NB4 (cell line): ENCODE results near the gene SLC31A1.
"Not testable (repeated sequence)": the region's sequence is repeated elsewhere in the genome, so short reads cannot be mapped to it uniquely, and the experiment has no call there.

Source experiments
- DNase-seq: peaks from one replicate; pipeline ENCODE4 v3.0.0; 2010; ENCODE audit warnings: low read depth
- H3K4me3 ChIP-seq: one replicate; pipeline ENCODE4 v1.5.1; 2011; ENCODE audit warnings: mild to moderate bottlenecking, low read depth, low read length, moderate library complexity
- MYC ChIP-seq: IDR thresholded peaks from 2 replicates; pipeline ENCODE4 v1.6.1; 2011; ENCODE audit warnings: low read depth, low read length
- POLR2A ChIP-seq: IDR thresholded peaks from 2 replicates; pipeline ENCODE4 v1.6.1; 2011; ENCODE audit warnings: mild to moderate bottlenecking; ENCODE audit not compliant: insufficient read length; ENCODE audit errors: extremely low read depth
- TF ChIP-seq, protein P1 (sequence below): IDR thresholded peaks from one replicate; pipeline ENCODE4 v1.5.1; 2012; ENCODE audit warnings: low read depth, low read length
- TF ChIP-seq, protein P2 (sequence below): IDR thresholded peaks from 2 replicates; pipeline ENCODE4 v1.6.1; 2011; ENCODE audit warnings: low read depth, low read length

Gene SLC31A1

DNA sequence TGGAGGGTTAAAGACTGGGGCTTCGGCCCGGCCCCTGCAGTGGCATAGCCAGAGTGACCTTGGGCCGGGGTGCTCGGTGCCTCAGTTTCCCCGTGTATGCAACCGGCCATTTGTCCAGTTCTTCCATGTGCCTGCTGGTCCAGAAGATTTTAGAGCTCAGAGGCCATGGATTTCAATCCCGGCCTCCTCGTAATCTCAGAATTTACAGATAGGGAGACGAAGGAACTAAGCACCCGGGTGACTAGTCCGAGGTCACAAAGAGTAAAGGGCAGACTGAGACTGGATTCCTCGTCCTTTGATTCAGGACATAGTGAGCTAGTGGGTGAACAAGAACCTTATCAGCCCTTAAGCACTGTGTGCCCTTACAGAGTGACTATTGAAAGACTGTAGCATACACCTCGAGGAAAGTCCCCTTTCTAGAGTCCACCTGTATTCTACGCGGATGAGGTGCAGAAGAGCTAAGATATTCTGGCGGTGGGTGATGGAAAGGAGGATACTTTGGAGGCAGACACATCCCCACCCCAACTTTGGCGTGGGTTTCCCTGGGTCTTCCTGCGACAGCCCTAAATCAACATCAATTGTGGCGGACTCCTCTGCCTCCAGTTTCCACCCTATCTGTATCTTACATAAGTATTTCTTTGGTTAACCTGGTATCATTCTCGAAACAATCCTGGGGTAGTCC lies 597 bp downstream of the SLC31A1 start:
- TF ChIP-seq, protein P1, sequence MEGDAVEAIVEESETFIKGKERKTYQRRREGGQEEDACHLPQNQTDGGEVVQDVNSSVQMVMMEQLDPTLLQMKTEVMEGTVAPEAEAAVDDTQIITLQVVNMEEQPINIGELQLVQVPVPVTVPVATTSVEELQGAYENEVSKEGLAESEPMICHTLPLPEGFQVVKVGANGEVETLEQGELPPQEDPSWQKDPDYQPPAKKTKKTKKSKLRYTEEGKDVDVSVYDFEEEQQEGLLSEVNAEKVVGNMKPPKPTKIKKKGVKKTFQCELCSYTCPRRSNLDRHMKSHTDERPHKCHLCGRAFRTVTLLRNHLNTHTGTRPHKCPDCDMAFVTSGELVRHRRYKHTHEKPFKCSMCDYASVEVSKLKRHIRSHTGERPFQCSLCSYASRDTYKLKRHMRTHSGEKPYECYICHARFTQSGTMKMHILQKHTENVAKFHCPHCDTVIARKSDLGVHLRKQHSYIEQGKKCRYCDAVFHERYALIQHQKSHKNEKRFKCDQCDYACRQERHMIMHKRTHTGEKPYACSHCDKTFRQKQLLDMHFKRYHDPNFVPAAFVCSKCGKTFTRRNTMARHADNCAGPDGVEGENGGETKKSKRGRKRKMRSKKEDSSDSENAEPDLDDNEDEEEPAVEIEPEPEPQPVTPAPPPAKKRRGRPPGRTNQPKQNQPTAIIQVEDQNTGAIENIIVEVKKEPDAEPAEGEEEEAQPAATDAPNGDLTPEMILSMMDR, result no peak
- TF ChIP-seq, protein P2, sequence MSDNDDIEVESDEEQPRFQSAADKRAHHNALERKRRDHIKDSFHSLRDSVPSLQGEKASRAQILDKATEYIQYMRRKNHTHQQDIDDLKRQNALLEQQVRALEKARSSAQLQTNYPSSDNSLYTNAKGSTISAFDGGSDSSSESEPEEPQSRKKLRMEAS, result no peak
- TF ChIP-seq MYC (no peak), POLR2A (no peak)
- no peak for DNase-seq
- H3K4me3 ChIP-seq, result peak overlapping the region; percentile 73

DNA sequence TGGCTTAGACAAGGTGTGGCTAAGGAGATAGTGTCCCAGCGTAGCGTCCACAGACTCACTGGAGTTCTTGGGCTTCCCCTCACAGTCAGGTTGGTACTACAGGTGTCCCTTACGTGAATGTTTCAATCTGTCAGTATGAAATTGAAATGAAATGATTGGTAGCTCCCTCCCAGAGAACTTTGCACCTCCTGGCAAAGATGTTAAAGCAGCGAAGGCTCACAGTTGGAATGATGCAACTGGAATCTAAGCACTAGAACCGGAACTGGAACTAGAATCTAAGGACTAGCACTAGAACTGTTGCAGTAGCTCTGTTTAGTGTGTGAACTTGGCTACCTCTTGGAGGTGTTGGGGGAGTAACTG lies 1.1 kb downstream of the SLC31A1 start:
- TF ChIP-seq MYC, result no peak
- TF ChIP-seq, protein P2, result no peak
- no peak for TF ChIP-seq POLR2A
- TF ChIP-seq, protein P1, result no peak
- H3K4me3 ChIP-seq, result peak overlapping the region; percentile 73
- DNase-seq, result peak; percentile 2

DNA sequence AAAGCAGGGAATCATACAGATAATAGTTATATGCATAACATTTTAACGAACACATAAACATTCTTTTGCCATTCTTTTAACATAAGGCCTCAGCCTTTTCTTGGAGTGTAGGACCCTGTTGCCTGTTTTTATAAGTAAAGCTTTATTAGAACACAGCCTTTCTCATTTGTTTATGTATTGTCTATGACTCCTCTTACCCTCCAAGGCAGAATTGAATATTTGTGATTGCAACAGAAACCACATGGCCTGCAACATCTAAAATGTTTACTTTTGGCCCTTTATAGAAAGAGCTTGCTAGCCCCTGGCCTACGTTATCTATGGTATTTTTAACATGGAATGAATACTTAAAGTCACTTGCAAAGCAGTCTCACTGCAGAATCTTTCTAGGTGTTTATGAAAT lies 2.6 kb downstream of the SLC31A1 start:
- TF ChIP-seq, protein P1, result no peak
- TF ChIP-seq MYC, result no peak
- TF ChIP-seq, protein P2, result no peak
- no peak for TF ChIP-seq POLR2A
- H3K4me3 ChIP-seq, result no peak overlapping the region
- peak; percentile 7 for DNase-seq

DNA sequence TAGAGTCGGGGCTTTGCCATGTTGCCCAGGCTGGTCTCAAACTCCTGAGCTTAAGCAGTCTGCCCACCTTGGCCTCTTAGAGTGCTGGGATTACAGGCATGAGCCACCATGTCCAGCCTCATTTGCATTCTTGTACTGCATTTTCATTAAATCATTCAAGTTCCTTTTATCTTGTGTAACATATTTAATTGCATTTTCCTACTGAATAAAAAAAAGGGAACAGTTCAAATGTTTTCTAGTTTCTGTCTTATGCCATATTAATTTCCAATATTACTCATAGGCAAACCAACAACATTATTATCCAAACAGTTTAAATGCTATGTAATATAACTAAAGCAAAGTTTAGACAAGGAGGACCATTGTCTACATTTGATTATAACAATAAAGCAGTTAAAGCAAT lies 6.1 kb downstream of the SLC31A1 start:
- no peak for TF ChIP-seq POLR2A
- TF ChIP-seq, protein P1, result no peak
- no peak for DNase-seq
- H3K4me3 ChIP-seq, result no peak overlapping the region

DNA sequence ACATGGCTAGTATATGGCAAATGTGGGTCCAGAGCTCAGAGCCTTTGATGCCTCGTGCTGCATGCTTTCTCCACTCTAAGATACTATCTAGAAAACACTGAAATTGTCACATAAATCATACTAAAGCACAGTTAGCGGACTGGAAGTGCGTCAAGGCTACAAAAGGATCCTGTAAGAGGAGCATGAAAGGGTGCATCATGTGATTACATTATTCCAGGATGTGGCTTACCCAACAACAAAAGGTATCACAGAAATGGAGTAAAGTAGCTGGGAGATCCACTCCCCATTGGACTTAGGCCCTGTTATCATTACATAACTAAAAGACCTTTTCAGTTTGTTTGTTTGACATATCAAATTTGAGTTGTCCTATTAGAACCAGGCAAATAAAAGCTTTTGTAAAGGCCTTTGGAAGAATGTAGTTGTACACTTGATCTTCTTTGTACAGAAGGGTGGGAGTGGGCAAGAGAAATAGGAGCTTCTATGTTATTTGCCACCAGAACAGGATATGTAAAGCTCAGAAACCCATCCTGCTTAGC lies 6.9 kb downstream of the SLC31A1 start:
- no peak for DNase-seq
- no peak overlapping the region for H3K4me3 ChIP-seq
- TF ChIP-seq MYC, result no peak
- TF ChIP-seq, protein P2, result no peak
- no peak for TF ChIP-seq POLR2A
- TF ChIP-seq, protein P1, result no peak

DNA sequence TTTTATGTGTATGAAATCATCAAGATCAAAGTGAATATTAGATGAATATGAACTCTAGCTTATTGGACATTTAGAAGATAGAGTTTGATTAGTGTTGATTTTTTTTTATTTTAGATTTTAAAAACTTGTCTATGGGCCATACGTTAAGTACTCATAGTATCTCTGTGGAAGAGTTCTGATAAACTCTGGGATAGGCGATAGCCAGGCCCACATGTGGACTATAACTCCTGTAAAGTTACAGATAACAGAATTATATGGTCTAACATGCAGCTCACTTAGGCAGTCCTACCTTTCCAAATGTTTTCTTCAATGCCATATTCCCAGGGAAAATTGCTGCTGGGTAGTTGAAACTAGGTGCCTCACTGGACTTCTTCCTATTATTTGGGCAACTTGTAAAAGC lies 10.4 kb downstream of the SLC31A1 start:
- no peak for DNase-seq
- TF ChIP-seq, protein P2, result no peak
- TF ChIP-seq POLR2A, result no peak
- TF ChIP-seq, protein P1, result no peak
- no peak for TF ChIP-seq MYC
- no peak overlapping the region for H3K4me3 ChIP-seq

DNA sequence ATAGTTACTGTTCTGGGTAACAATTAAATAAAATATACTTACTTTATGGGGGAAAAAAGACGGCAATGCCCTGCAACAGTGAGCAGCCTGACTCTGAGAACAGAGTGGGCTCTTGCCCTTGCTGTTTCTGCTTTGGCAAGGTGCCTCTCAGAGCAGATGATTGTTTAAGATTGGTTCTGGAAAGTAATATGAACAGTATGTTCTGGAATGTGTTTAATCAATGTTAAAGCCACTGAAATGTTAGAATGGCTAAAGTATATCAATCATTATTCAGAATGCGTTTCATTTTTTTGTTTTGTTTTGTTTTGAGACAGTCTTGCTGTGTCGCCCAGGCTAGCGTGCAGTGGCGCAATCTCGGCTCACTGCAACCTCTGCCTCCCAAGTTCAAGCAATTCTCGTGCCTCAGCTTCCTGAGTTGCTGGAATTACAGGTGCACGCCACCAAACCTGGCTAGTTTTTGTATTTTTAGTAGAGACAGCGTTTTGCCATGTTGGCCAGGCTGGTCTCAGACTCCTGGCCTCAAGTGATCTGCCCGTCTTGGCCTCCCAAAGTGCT lies 14.4 kb downstream of the SLC31A1 start:
- not testable (repeated sequence) for H3K4me3 ChIP-seq, DNase-seq
